Spleen (tissue), 7 donors: Measurements from ENCODE around the gene RNF31.

ENCODE experiments used
- CTCF ChIP-seq, 11 experiments: fragments of 200-600 bp in 7 of 11; fragments of 450-650 bp in 4 of 11; sonication (generic) in 4 of 11; IDR thresholded peaks in 8 of 11; conservative IDR thresholded peaks in 3 of 11; 1 replicate in 7 of 11; 2 replicates in 4 of 11; pipeline versions ENCODE4 v1.4.0 to v1.8.0; 2016 to 2021; ENCODE audit warnings: antibody characterized with exemption in 11 of 11, inconsistent platforms in 4 of 11, mild to moderate bottlenecking in 1 of 11
- POLR2AphosphoS5 ChIP-seq, 3 donors: sonication (generic); formaldehyde crosslinking; IDR thresholded peaks; one replicate each; pipeline ENCODE4 v1.5.1; 2017; ENCODE audit warnings: antibody characterized with exemption in 3 of 3
- donor health status: DM: no; HTN: no; CAD: no; lungs with moderate emphysema.
- donor health status: DM: no; HTN: no; CAD: no.
- donor health status: DM: no; HTN: no; CAD: no.

- TF ChIP-seq CTCF (IDR thresholded peaks at IDR 0.05 in 8 of 11, conservative IDR thresholded peaks at IDR 0.05 in 3 of 11) (no peak), POLR2AphosphoS5 (IDR thresholded peaks at IDR 0.05) (peak in 1 of 3 donors; percentile 4)
These were observed 44.8 kb upstream of the RNF31 start for GRCh38 chr14:24102357-24103048.
